ENCODE measurements around the gene LINC00305. TPM values are rescaled to one million over a fixed set of nuclear protein-coding genes. Genes with fewer than 3 reads are reported as not detected.

Gene LINC00305
- not detected for total RNA-seq

- no peaks in the 10 kb centered on the region for H3K36me3 ChIP-seq
- no peak for DNase-seq (ENCODE audit: low spot score in 2 of 2)
- no peak within 1 kb of the TSS for H3K4me3 ChIP-seq
- no peaks in the 10 kb centered on the region for H3K4me1 ChIP-seq
- H3K9me3 ChIP-seq, result no peaks in the 10 kb centered on the region
- intact Hi-C loops (cut with DNase I; ENCODE audit: low total_unique reads), result no loop called here
- H3K27ac ChIP-seq, result no peak within 1 kb of the TSS
- no peak for TF ChIP-seq POLR2A (IDR thresholded peaks at IDR 0.05)
- no peak for TF ChIP-seq CTCF (IDR thresholded peaks at IDR 0.05)
- TF ChIP-seq POLR2AphosphoS5 (IDR thresholded peaks at IDR 0.05), result no peak
- no peaks in the 10 kb centered on the region for H3K27me3 ChIP-seq
These were observed at the start of gene LINC00305 for GRCh38 chr18:64148988-64149387. Gene LINC00305 (minus strand): TSS chr18:64149088.

- Histone ChIP-seq H3K4me1 (no peaks in the 10 kb centered on the region), H3K4me3 (no peak overlapping the region), H3K36me3 (no peaks in the 10 kb centered on the region), H3K27me3 (no peaks in the 10 kb centered on the region), H3K9me3 (no peaks in the 10 kb centered on the region), H3K27ac (no peak overlapping the region)
- DNase-seq (ENCODE audit: low spot score in 2 of 2), result no peak
- TF ChIP-seq POLR2AphosphoS5 (IDR thresholded peaks at IDR 0.05) (no peak), CTCF (IDR thresholded peaks at IDR 0.05) (no peak), POLR2A (IDR thresholded peaks at IDR 0.05) (no peak)
- intact Hi-C loops (cut with DNase I; ENCODE audit: low total_unique reads), result no loop called here
These were observed 42.2 kb upstream of the LINC00305 start for GRCh38 chr18:64191069-64191468.

GRCh38 chr18:64185987-64186386 is 37.1 kb upstream of the LINC00305 start:
- DNase-seq (ENCODE audit: low spot score in 2 of 2), result no peak
- no peaks in the 10 kb centered on the region for H3K27me3 ChIP-seq
- H3K9me3 ChIP-seq, result no peaks in the 10 kb centered on the region
- H3K4me3 ChIP-seq, result no peak overlapping the region
- no peaks in the 10 kb centered on the region for H3K36me3 ChIP-seq
- no peak for TF ChIP-seq POLR2AphosphoS5 (IDR thresholded peaks at IDR 0.05)
- TF ChIP-seq POLR2A (IDR thresholded peaks at IDR 0.05), result no peak
- no peak for TF ChIP-seq CTCF (IDR thresholded peaks at IDR 0.05)
- H3K4me1 ChIP-seq, result no peaks in the 10 kb centered on the region
- no peak overlapping the region for H3K27ac ChIP-seq
- intact Hi-C loops (cut with DNase I; ENCODE audit: low total_unique reads), result no loop called here

DNA sequence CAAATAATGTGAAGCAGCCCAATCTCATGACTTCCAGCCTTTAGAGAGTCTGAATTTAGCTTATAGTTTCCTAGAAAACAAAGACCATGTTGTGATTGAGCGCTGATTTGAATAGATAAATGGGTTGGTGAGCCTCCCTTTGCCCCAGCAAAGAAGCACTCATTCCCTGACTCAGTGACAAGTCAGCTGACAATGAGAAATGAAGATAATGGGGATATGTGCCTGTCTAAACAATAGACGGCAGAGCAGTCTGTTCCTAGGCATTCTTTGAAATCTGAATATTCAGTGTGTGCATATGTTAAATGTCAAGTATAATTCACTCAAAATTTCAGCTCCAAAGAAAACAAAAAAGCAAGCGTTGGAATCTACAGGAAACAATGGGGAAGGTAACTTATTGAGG is 34.8 kb upstream of the LINC00305 start:
- Histone ChIP-seq H3K27me3 (no peaks in the 10 kb centered on the region), H3K36me3 (no peaks in the 10 kb centered on the region), H3K4me1 (no peaks in the 10 kb centered on the region), H3K4me3 (no peak overlapping the region), H3K27ac (no peak overlapping the region), H3K9me3 (no peaks in the 10 kb centered on the region)
- no peak for DNase-seq (ENCODE audit: low spot score in 2 of 2)
- TF ChIP-seq POLR2AphosphoS5 (IDR thresholded peaks at IDR 0.05) (no peak), POLR2A (IDR thresholded peaks at IDR 0.05) (no peak), CTCF (IDR thresholded peaks at IDR 0.05) (no peak)
- intact Hi-C loops (cut with DNase I; ENCODE audit: low total_unique reads), result no loop called here

- intact Hi-C loops (cut with DNase I; ENCODE audit: low total_unique reads), result no loop called here
- no peak overlapping the region for H3K27ac ChIP-seq
- H3K4me1 ChIP-seq, result no peaks in the 10 kb centered on the region
- H3K27me3 ChIP-seq, result no peaks in the 10 kb centered on the region
- no peak overlapping the region for H3K4me3 ChIP-seq
- no peaks in the 10 kb centered on the region for H3K36me3 ChIP-seq
- no peak for TF ChIP-seq POLR2AphosphoS5 (IDR thresholded peaks at IDR 0.05)
- no peak for TF ChIP-seq POLR2A (IDR thresholded peaks at IDR 0.05)
- TF ChIP-seq CTCF (IDR thresholded peaks at IDR 0.05), result no peak
- no peak for DNase-seq (ENCODE audit: low spot score in 2 of 2)
- no peaks in the 10 kb centered on the region for H3K9me3 ChIP-seq
These were observed 31.7 kb upstream of the LINC00305 start for GRCh38 chr18:64180617-64181016.

Data from breast epithelium (tissue), 4 donors.